Immature natural killer cell (primary cell): ENCODE measurements around the gene VTI1A. TPM values are rescaled to one million over a fixed set of nuclear protein-coding genes. Genes with fewer than 3 reads are reported as not detected.

Experiments
- DNase-seq, 3 donors: peaks; one replicate each; pipeline ENCODE4 v3.0.0; 2022; ENCODE audit warnings: mixed read lengths in 1 of 3
- H3K27ac Mint-ChIP-seq, 6 donors: one replicate each; pipeline ENCODE4 v1.8.0; 2020; ENCODE audit warnings: mixed read lengths in 6 of 6, mild to moderate bottlenecking in 5 of 6, inconsistent platforms in 4 of 6, moderate library complexity in 3 of 6
- H3K27me3 Mint-ChIP-seq, 3 donors: one replicate each; pipeline ENCODE4 v1.8.0; 2020 to 2021; ENCODE audit warnings: low read depth in 3 of 3, mild to moderate bottlenecking in 3 of 3, mixed read lengths in 3 of 3, moderate library complexity in 3 of 3, inconsistent platforms in 1 of 3
- H3K36me3 Mint-ChIP-seq, 3 donors: one replicate each; pipeline ENCODE4 v1.8.0; 2020; ENCODE audit warnings: mixed read lengths in 3 of 3, inconsistent platforms in 2 of 3, mild to moderate bottlenecking in 2 of 3
- H3K4me1 Mint-ChIP-seq, 2 donors: one replicate each; pipeline ENCODE4 v1.8.0; 2020; ENCODE audit warnings: inconsistent platforms in 2 of 2, mild to moderate bottlenecking in 2 of 2, mixed read lengths in 2 of 2, moderate library complexity in 1 of 2
- H3K4me3 Mint-ChIP-seq, 5 donors: one replicate each; pipeline ENCODE4 v1.8.0; 2020; ENCODE audit warnings: mild to moderate bottlenecking in 5 of 5, mixed read lengths in 5 of 5, inconsistent platforms in 3 of 5, moderate library complexity in 3 of 5
- H3K9me3 Mint-ChIP-seq, 6 donors: one replicate each; pipeline ENCODE4 v1.8.0; 2020; ENCODE audit warnings: mild to moderate bottlenecking in 6 of 6, mixed read lengths in 6 of 6, inconsistent platforms in 4 of 6, moderate library complexity in 3 of 6
- polyA plus RNA-seq, 3 donors: library from polyadenylated mRNA; unstranded; fragments of 300-500 nt; fragmentation: Illumina TruSeq; gene quantifications; one replicate each; pipeline ENCODE4 v1.2.3, GENCODE V29; 2021

Gene VTI1A
- polyA plus RNA-seq, 3 donors from 2014 or later: 15.0 to 40.2 (median 31.2) TPM

- H3K4me1 Mint-ChIP-seq: peaks cover 0 to 18% of the 10 kb centered on the region in 2 donors
- no peaks in the 10 kb centered on the region for H3K9me3 Mint-ChIP-seq
- H3K36me3 Mint-ChIP-seq: peaks cover 3 to 19% (median 4%) of the 10 kb centered on the region in 3 donors
- no peak overlapping the region for H3K4me3 Mint-ChIP-seq
- no peak for DNase-seq
- no peak overlapping the region for H3K27ac Mint-ChIP-seq
- peaks cover 0 to 3% (median 2%) of the 10 kb centered on the region in 3 donors for H3K27me3 Mint-ChIP-seq
Observed at GRCh38 chr10:112605063-112605462, 158.0 kb downstream of the VTI1A start.

GRCh38 chr10:112607506-112607905, 160.5 kb downstream of the VTI1A start:
- H3K9me3 Mint-ChIP-seq: no peaks in the 10 kb centered on the region
- peaks cover 0 to 3% (median 0%) of the 10 kb centered on the region in 3 donors for H3K27me3 Mint-ChIP-seq

GRCh38 chr10:112613620-112614019, 166.6 kb downstream of the VTI1A start:
- no peak overlapping the region for H3K27ac Mint-ChIP-seq

More at GRCh38 chr10:112607506-112607905, 160.5 kb downstream of the VTI1A start:
- peaks cover 3 to 15% (median 4%) of the 10 kb centered on the region in 3 donors for H3K36me3 Mint-ChIP-seq
- H3K27ac Mint-ChIP-seq: no peak overlapping the region
- DNase-seq: no peak
- peaks cover 0 to 11% of the 10 kb centered on the region in 2 donors for H3K4me1 Mint-ChIP-seq
- H3K4me3 Mint-ChIP-seq: no peak overlapping the region

GRCh38 chr10:112614072-112614471, 167.1 kb downstream of the VTI1A start:
- Mint-ChIP-seq H3K4me3 (no peak overlapping the region), H3K36me3 (peaks cover 6 to 16% (median 9%) of the 10 kb centered on the region in 3 donors), H3K4me1 (no peaks in the 10 kb centered on the region), H3K9me3 (peaks cover 0 to 4% (median 1%) of the 10 kb centered on the region in 6 donors), H3K27me3 (peaks cover 0 to 2% (median 0%) of the 10 kb centered on the region in 3 donors), H3K27ac (no peak overlapping the region)
- no peak for DNase-seq

More at GRCh38 chr10:112613620-112614019, 166.6 kb downstream of the VTI1A start:
- H3K4me1 Mint-ChIP-seq: no peaks in the 10 kb centered on the region
- no peak overlapping the region for H3K4me3 Mint-ChIP-seq
- DNase-seq: no peak
- peaks cover 0 to 4% (median 1%) of the 10 kb centered on the region in 6 donors for H3K9me3 Mint-ChIP-seq
- H3K27me3 Mint-ChIP-seq: peaks cover 0 to 2% (median 0%) of the 10 kb centered on the region in 3 donors
- peaks cover 6 to 16% (median 9%) of the 10 kb centered on the region in 3 donors for H3K36me3 Mint-ChIP-seq

GRCh38 chr10:112614586-112614985, 167.6 kb downstream of the VTI1A start:
- H3K4me1 Mint-ChIP-seq: no peaks in the 10 kb centered on the region
- no peak overlapping the region for H3K27ac Mint-ChIP-seq
- H3K4me3 Mint-ChIP-seq: no peak overlapping the region
- no peak for DNase-seq
- H3K27me3 Mint-ChIP-seq: peaks cover 0 to 2% (median 0%) of the 10 kb centered on the region in 3 donors
- peaks cover 6 to 15% (median 11%) of the 10 kb centered on the region in 3 donors for H3K36me3 Mint-ChIP-seq
- H3K9me3 Mint-ChIP-seq: peaks cover 0 to 4% (median 1%) of the 10 kb centered on the region in 6 donors

GRCh38 chr10:112615269-112615668, 168.3 kb downstream of the VTI1A start:
- Mint-ChIP-seq H3K36me3 (peaks cover 9 to 12% (median 12%) of the 10 kb centered on the region in 3 donors), H3K27me3 (peaks cover 0 to 2% (median 0%) of the 10 kb centered on the region in 3 donors), H3K4me1 (no peaks in the 10 kb centered on the region), H3K9me3 (peaks cover 0 to 4% (median 1%) of the 10 kb centered on the region in 6 donors), H3K4me3 (no peak overlapping the region), H3K27ac (no peak overlapping the region)
- DNase-seq: no peak

GRCh38 chr10:112616647-112617046, 169.6 kb downstream of the VTI1A start:
- H3K27me3 Mint-ChIP-seq: peaks cover 0 to 2% (median 0%) of the 10 kb centered on the region in 3 donors
- H3K36me3 Mint-ChIP-seq: peaks cover 10 to 15% (median 12%) of the 10 kb centered on the region in 3 donors
- no peak overlapping the region for H3K4me3 Mint-ChIP-seq

GRCh38 chr10:112618814-112619213, 171.8 kb downstream of the VTI1A start:
- Mint-ChIP-seq H3K4me1 (no peaks in the 10 kb centered on the region), H3K36me3 (peaks cover 10 to 15% (median 12%) of the 10 kb centered on the region in 3 donors), H3K27ac (no peak overlapping the region), H3K4me3 (no peak overlapping the region), H3K27me3 (peaks cover 0 to under 1% (median 0%) of the 10 kb centered on the region in 3 donors), H3K9me3 (peaks cover 0 to 4% (median 1%) of the 10 kb centered on the region in 6 donors)
- no peak for DNase-seq

More at GRCh38 chr10:112616647-112617046, 169.6 kb downstream of the VTI1A start:
- peaks cover 0 to 4% (median 1%) of the 10 kb centered on the region in 6 donors for H3K9me3 Mint-ChIP-seq
- no peak overlapping the region for H3K27ac Mint-ChIP-seq
- no peak for DNase-seq
- no peaks in the 10 kb centered on the region for H3K4me1 Mint-ChIP-seq

GRCh38 chr10:112619556-112619955, 172.5 kb downstream of the VTI1A start:
- Mint-ChIP-seq H3K9me3 (peaks cover 0 to 4% (median 1%) of the 10 kb centered on the region in 6 donors), H3K4me1 (no peaks in the 10 kb centered on the region), H3K4me3 (no peak overlapping the region), H3K27me3 (no peaks in the 10 kb centered on the region), H3K36me3 (peaks cover 10 to 15% (median 12%) of the 10 kb centered on the region in 3 donors), H3K27ac (no peak overlapping the region)
- no peak for DNase-seq

- Mint-ChIP-seq H3K27ac (no peak overlapping the region), H3K9me3 (no peaks in the 10 kb centered on the region), H3K4me3 (no peak overlapping the region), H3K36me3 (peaks cover 0 to 6% (median 3%) of the 10 kb centered on the region in 3 donors), H3K27me3 (no peaks in the 10 kb centered on the region), H3K4me1 (no peaks in the 10 kb centered on the region)
- DNase-seq: no peak
Observed at GRCh38 chr10:112622786-112623185, 175.8 kb downstream of the VTI1A start.

GRCh38 chr10:112624546-112625048, 177.6 kb downstream of the VTI1A start:
- H3K9me3 Mint-ChIP-seq: no peaks in the 10 kb centered on the region
- H3K27ac Mint-ChIP-seq: no peak overlapping the region
- DNase-seq: no peak
- H3K27me3 Mint-ChIP-seq: no peaks in the 10 kb centered on the region
- no peak overlapping the region for H3K4me3 Mint-ChIP-seq
- H3K36me3 Mint-ChIP-seq: peaks cover 0 to 4% (median 3%) of the 10 kb centered on the region in 3 donors
- no peaks in the 10 kb centered on the region for H3K4me1 Mint-ChIP-seq

GRCh38 chr10:112628951-112629609, 182.1 kb downstream of the VTI1A start:
- Mint-ChIP-seq H3K4me3 (no peak overlapping the region), H3K27ac (no peak overlapping the region), H3K27me3 (peaks cover 0 to 2% (median 0%) of the 10 kb centered on the region in 3 donors)

GRCh38 chr10:112631501-112632400, 184.7 kb downstream of the VTI1A start:
- H3K36me3 Mint-ChIP-seq: peaks cover 0 to 5% (median 0%) of the 10 kb centered on the region in 3 donors
- peak overlapping the region in 1 of 6 donors; percentile 46 for H3K27ac Mint-ChIP-seq
- no peak overlapping the region for H3K4me3 Mint-ChIP-seq
- peaks cover 0 to 2% (median 0%) of the 10 kb centered on the region in 3 donors for H3K27me3 Mint-ChIP-seq
- H3K9me3 Mint-ChIP-seq: no peaks in the 10 kb centered on the region
- no peaks in the 10 kb centered on the region for H3K4me1 Mint-ChIP-seq
- no peak for DNase-seq

More at GRCh38 chr10:112628951-112629609, 182.1 kb downstream of the VTI1A start:
- H3K9me3 Mint-ChIP-seq: no peaks in the 10 kb centered on the region
- DNase-seq: no peak
- H3K4me1 Mint-ChIP-seq: no peaks in the 10 kb centered on the region
- H3K36me3 Mint-ChIP-seq: no peaks in the 10 kb centered on the region
